ENCODE data around the gene CEP41. TPM values are rescaled to one million over a fixed set of nuclear protein-coding genes. Genes with fewer than 3 reads are reported as not detected.

CEP41 gene
- total RNA-seq, 2 experiments from 2014 or later, result 16.0 to 18.2 TPM

DNA sequence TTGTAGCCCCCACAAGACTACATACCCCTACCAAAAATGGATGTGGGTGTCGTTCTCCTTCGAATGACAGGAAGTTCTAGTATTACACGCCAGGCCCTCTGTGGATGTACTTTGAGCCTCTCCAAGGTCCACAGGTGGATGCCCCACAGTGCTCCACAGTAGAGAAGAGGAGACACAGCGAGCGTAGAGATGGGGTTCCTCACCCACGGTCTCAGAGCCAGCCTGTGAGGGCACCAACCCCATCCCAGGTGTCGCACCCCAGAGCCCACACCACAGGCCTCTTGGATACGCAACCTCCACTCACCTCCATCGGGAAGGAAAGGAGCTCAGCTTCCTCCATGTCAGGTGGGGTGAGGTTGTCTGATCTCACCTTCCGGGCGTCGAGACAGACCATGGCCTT is 93.9 kb downstream of the CEP41 start:
- Mint-ChIP-seq H3K4me3 (no peak overlapping the region), H3K9me3 (no peaks in the 10 kb centered on the region), H3K4me1 (ENCODE audit: low read depth) (peaks cover 14% of the 10 kb centered on the region), H3K27me3 (ENCODE audit: low read depth) (no peaks in the 10 kb centered on the region), H3K36me3 (ENCODE audit: low read depth) (no peaks in the 10 kb centered on the region), H3K27ac (no peak overlapping the region)
- DNase-seq, result no peak
- intact Hi-C loops (cut with micrococcal nuclease), result no loop called here
- CTCF ChIA-PET, result interaction anchor here (0.5 kb wide), 1 partner anchor 332 kb away, joined by 3 read pairs; no protein-coding TSS in a partner anchor

DNA sequence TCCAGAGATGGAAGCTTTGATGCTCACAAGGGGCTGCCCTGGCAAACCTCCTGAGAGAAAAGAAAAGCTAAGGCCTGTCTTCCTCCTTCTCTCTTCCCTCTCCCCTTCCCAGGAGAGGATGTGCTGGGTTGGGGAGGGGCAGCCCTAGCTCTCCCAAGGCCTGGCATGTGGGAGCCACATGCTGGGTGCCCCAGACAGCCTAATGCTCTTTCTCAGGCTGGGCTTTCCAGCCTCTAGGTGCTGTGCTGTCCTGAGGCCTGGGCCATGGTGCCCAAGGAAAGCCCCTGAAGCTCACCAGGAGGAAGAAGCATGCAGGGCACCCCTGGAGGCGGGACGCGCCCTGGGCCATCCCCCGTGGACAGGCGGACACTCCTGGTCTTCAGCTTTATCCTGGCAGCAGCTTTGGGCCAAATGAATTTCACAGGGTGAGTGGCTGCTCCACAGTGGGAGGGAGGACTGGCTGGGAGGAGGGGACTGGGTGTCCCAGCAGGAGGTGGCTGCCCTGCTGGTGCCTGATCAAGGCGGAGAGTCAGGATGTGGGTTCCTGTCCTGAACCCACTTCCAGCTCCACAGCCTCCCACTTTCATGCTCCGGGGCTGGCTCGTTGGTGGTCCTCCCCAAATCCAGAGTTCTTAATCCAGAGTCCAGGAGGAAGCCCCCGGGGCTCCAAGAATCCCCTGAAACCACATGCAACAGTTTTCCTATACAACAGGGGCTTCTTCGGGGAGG is 94.5 kb downstream of the CEP41 start:
- intact Hi-C loops (cut with micrococcal nuclease), result no loop called here
- H3K36me3 Mint-ChIP-seq (ENCODE audit: low read depth), result no peaks in the 10 kb centered on the region
- CTCF ChIA-PET, result no interaction called here
- no peaks in the 10 kb centered on the region for H3K27me3 Mint-ChIP-seq (ENCODE audit: low read depth)
- peaks cover 9% of the 10 kb centered on the region for H3K4me1 Mint-ChIP-seq (ENCODE audit: low read depth)
- H3K4me3 Mint-ChIP-seq, result no peak overlapping the region
- no peak for DNase-seq
- H3K9me3 Mint-ChIP-seq, result no peaks in the 10 kb centered on the region
- no peak overlapping the region for H3K27ac Mint-ChIP-seq

DNA sequence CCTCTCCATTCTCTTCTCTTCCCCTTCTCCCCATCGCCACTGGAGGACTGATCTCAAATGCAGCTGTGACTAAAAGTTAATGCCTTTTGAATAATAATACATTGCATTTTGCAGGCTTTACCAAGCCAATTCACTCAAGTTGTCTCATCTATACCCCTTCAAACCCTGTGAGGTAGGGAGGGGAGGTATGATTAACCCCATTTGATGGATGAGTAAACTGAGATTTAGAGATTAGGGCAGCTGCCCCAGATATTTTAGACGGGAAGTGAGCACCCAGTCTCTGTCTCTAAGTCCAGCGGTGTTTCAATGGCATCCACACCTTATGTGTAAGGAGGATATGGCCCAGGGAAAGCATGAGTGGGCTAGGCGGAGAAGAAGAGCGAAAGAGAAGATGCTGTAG is 95.1 kb downstream of the CEP41 start:
- no peak for DNase-seq
- H3K4me3 Mint-ChIP-seq, result no peak overlapping the region
- H3K27ac Mint-ChIP-seq, result no peak overlapping the region
- no peaks in the 10 kb centered on the region for H3K27me3 Mint-ChIP-seq (ENCODE audit: low read depth)
- no peaks in the 10 kb centered on the region for H3K36me3 Mint-ChIP-seq (ENCODE audit: low read depth)
- peaks cover 3% of the 10 kb centered on the region for H3K4me1 Mint-ChIP-seq (ENCODE audit: low read depth)
- H3K9me3 Mint-ChIP-seq, result no peaks in the 10 kb centered on the region
- CTCF ChIA-PET, result interaction anchor here (0.6 kb wide), 1 partner anchor 558 kb away, joined by 4 read pairs; no protein-coding TSS in a partner anchor
- intact Hi-C loops (cut with micrococcal nuclease), result no loop called here

DNA sequence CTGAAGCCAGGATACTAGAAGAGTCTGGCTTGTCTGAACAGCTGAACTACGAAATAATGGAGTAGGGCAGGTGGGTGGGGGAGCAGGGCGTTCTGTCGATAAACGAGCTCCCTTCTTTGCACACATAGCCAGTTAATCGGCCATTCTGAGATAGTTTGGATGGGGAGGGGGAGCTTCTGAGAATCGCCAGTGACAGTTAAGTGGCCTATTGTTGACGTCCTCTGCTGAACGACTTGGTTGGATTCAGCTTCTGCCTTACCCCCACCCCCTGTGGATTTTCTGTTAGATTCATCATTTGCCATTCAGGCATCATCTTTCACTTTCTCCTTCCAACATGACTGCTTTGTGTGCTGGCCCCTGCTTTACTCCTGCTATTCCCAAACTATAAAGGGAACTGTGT is 95.7 kb downstream of the CEP41 start:
- H3K9me3 Mint-ChIP-seq, result no peaks in the 10 kb centered on the region
- no peak overlapping the region for H3K4me3 Mint-ChIP-seq
- CTCF ChIA-PET, result interaction anchor here (0.6 kb wide), 1 partner anchor 559 kb away, joined by 4 read pairs; no protein-coding TSS in a partner anchor
- intact Hi-C loops (cut with micrococcal nuclease), result no loop called here
- no peak for DNase-seq
- no peaks in the 10 kb centered on the region for H3K27me3 Mint-ChIP-seq (ENCODE audit: low read depth)
- no peaks in the 10 kb centered on the region for H3K4me1 Mint-ChIP-seq (ENCODE audit: low read depth)
- H3K27ac Mint-ChIP-seq, result no peak overlapping the region
- no peaks in the 10 kb centered on the region for H3K36me3 Mint-ChIP-seq (ENCODE audit: low read depth)

DNA sequence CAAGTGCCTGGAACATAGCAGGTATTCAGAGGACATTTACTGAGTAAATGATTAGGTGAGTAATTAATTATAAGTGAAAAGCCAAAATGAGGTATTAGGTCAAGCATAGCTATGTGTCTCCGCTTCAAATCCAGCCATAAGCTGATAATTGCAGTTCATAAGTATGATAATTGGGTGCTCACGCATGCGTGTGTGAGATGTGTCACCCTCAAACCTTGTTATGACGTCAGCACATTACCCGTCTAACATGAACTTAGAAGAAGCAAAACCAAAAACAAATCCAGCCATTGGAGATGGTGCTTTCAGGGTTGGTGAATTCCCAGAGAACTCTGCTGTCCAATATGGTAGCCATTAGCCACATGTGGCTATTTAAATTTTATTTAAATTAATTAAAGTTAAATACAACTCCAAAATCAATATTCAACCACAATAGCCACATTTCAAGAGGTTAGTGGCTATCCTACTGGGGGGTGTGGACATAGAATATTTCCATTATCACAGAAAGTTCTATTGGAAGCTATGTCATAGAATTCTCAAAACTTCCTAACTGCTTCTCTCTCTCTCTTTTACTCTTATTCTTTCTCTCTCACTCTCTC is 96.4 kb downstream of the CEP41 start, which contains the start of gene CPA5:
Gene CPA5, plus strand, starts transcription at position 546 of the 596 bp plus-strand sequence. CDS start 1,670 bp downstream, outside the sequence.
- Mint-ChIP-seq H3K27me3 (ENCODE audit: low read depth) (no peaks in the 10 kb centered on the region), H3K27ac (no peak within 1 kb of the TSS), H3K4me1 (ENCODE audit: low read depth) (no peaks in the 10 kb centered on the region), H3K9me3 (no peaks in the 10 kb centered on the region), H3K36me3 (ENCODE audit: low read depth) (no peaks in the 10 kb centered on the region), H3K4me3 (no peak within 1 kb of the TSS)
- CTCF ChIA-PET, result no interaction called here
- DNase-seq, result no peak
- intact Hi-C loops (cut with micrococcal nuclease), result no loop called here

Other genes starting within 250 kb of the CEP41 start
- 10 to 100 TPM; 36.0 to 37.3 TPM for gene TMEM209, start 235.6 kb downstream of the CEP41 start, total RNA-seq
- not detected for gene SSMEM1, start 233.2 kb downstream of the CEP41 start, total RNA-seq
- not detected for gene CPA2, start 174.2 kb downstream of the CEP41 start, total RNA-seq
- not detected for gene CPA4, start 147.9 kb downstream of the CEP41 start, total RNA-seq
- gene CPA5, start 96.2 kb downstream of the CEP41 start, total RNA-seq, result under 1 TPM; 0.74 to 0.88 TPM
- gene CPA1, start 60.5 kb downstream of the CEP41 start, total RNA-seq, result not detected
- 1 to 10 TPM; 1.4 to 1.6 TPM for gene MEST, start 51.1 kb upstream of the CEP41 start, total RNA-seq
- gene COPG2, start 227.7 kb upstream of the CEP41 start, total RNA-seq, result 10 to 100 TPM; 32.7 to 35.7 TPM
- not detected for gene TSGA13, start 245.5 kb upstream of the CEP41 start, total RNA-seq